Measurements from ENCODE around the gene CYB561D2.

The CYB561D2 gene

GRCh38 chr3:50341996-50342650, 8.5 kb upstream of the CYB561D2 start:
- Mint-ChIP-seq H3K36me3 (peaks cover 10 to 24% of the 10 kb centered on the region in 2 donors), H3K9me3 (no peaks in the 10 kb centered on the region), H3K4me1 (peaks cover 26 to 74% of the 10 kb centered on the region in 2 donors), H3K27me3 (no peaks in the 10 kb centered on the region), H3K4me3 (peak overlapping the region in 1 of 2 donors; percentile 90), H3K27ac (no peak overlapping the region)
- DNase-seq (no peak), ATAC-seq (replicated peaks) (no peak)

GRCh38 chr3:50342813-50343633, 7.6 kb upstream of the CYB561D2 start:
- Mint-ChIP-seq H3K27ac (no peak overlapping the region), H3K4me1 (peaks cover 31 to 81% of the 10 kb centered on the region in 2 donors), H3K9me3 (no peaks in the 10 kb centered on the region), H3K36me3 (peaks cover 9 to 25% of the 10 kb centered on the region in 2 donors), H3K27me3 (no peaks in the 10 kb centered on the region), H3K4me3 (no peak overlapping the region)
- DNase-seq (no peak), ATAC-seq (replicated peaks) (no peak)

- Mint-ChIP-seq H3K36me3 (peaks cover 10 to 19% of the 10 kb centered on the region in 2 donors), H3K27ac (no peak overlapping the region), H3K9me3 (no peaks in the 10 kb centered on the region), H3K4me1 (peaks cover 33 to 81% of the 10 kb centered on the region in 2 donors), H3K4me3 (peak overlapping the region; percentile 21 to 79), H3K27me3 (no peaks in the 10 kb centered on the region)
- ATAC-seq (replicated peaks): no peak
- no peak for DNase-seq
Measured at GRCh38 chr3:50345008-50345407, 5.7 kb upstream of the CYB561D2 start.

- ATAC-seq (replicated peaks): peak; percentile 25 to 34
- peak; percentile 63 for DNase-seq
- peak within 1 kb of the TSS; percentile 20 for H3K27ac Mint-ChIP-seq
- H3K9me3 Mint-ChIP-seq: no peaks in the 10 kb centered on the region
- peaks cover 10 to 25% of the 10 kb centered on the region in 2 donors for H3K36me3 Mint-ChIP-seq
- peaks cover 39 to 86% of the 10 kb centered on the region in 2 donors for H3K4me1 Mint-ChIP-seq
- no peaks in the 10 kb centered on the region for H3K27me3 Mint-ChIP-seq
- peak within 1 kb of the TSS; percentile 79 to 84 for H3K4me3 Mint-ChIP-seq
Measured at GRCh38 chr3:50345586-50346234, 5.0 kb upstream of the CYB561D2 start, which contains the start of gene ZMYND10. ZMYND10 (minus strand) TSS chr3:50345732; CDS start chr3:50345579, 153 bp downstream.

- Mint-ChIP-seq H3K4me3 (no peak overlapping the region), H3K9me3 (no peaks in the 10 kb centered on the region), H3K36me3 (peaks cover 12 to 28% of the 10 kb centered on the region in 2 donors), H3K27me3 (no peaks in the 10 kb centered on the region), H3K4me1 (peaks cover 43 to 83% of the 10 kb centered on the region in 2 donors), H3K27ac (no peak overlapping the region)
- peak; percentile 17 to 19 for ATAC-seq (replicated peaks)
- DNase-seq: peak; percentile 47
Measured at GRCh38 chr3:50347187-50347813, 3.4 kb upstream of the CYB561D2 start.

GRCh38 chr3:50350213-50350526, 492 bp upstream of the CYB561D2 start:
- peak overlapping the region; percentile 85 to 92 for H3K4me3 Mint-ChIP-seq
- ATAC-seq (replicated peaks): no peak

GRCh38 chr3:50351323-50351697, 648 bp downstream of the CYB561D2 start:
- DNase-seq (no peak), ATAC-seq (replicated peaks) (no peak)
- H3K27ac Mint-ChIP-seq: peak overlapping the region; percentile 99
- peak overlapping the region; percentile 85 to 92 for H3K4me3 Mint-ChIP-seq
- peaks cover 24 to 48% of the 10 kb centered on the region in 2 donors for H3K36me3 Mint-ChIP-seq
- H3K4me1 Mint-ChIP-seq: peaks cover 47 to 84% of the 10 kb centered on the region in 2 donors
- H3K9me3 Mint-ChIP-seq: no peaks in the 10 kb centered on the region
- no peaks in the 10 kb centered on the region for H3K27me3 Mint-ChIP-seq

More at GRCh38 chr3:50350213-50350526, 492 bp upstream of the CYB561D2 start:
- Mint-ChIP-seq H3K27me3 (no peaks in the 10 kb centered on the region), H3K27ac (peak overlapping the region; percentile 99), H3K4me1 (peaks cover 44 to 84% of the 10 kb centered on the region in 2 donors), H3K9me3 (no peaks in the 10 kb centered on the region), H3K36me3 (peaks cover 24 to 40% of the 10 kb centered on the region in 2 donors)
- DNase-seq: no peak

- Mint-ChIP-seq H3K9me3 (no peaks in the 10 kb centered on the region), H3K27me3 (no peaks in the 10 kb centered on the region), H3K36me3 (peaks cover 22 to 47% of the 10 kb centered on the region in 2 donors), H3K4me1 (peaks cover 55 to 87% of the 10 kb centered on the region in 2 donors), H3K27ac (peak overlapping the region; percentile 67), H3K4me3 (no peak overlapping the region)
- ATAC-seq (replicated peaks): no peak
- DNase-seq: no peak
Measured at GRCh38 chr3:50352781-50353180, 2.1 kb downstream of the CYB561D2 start.

DNA sequence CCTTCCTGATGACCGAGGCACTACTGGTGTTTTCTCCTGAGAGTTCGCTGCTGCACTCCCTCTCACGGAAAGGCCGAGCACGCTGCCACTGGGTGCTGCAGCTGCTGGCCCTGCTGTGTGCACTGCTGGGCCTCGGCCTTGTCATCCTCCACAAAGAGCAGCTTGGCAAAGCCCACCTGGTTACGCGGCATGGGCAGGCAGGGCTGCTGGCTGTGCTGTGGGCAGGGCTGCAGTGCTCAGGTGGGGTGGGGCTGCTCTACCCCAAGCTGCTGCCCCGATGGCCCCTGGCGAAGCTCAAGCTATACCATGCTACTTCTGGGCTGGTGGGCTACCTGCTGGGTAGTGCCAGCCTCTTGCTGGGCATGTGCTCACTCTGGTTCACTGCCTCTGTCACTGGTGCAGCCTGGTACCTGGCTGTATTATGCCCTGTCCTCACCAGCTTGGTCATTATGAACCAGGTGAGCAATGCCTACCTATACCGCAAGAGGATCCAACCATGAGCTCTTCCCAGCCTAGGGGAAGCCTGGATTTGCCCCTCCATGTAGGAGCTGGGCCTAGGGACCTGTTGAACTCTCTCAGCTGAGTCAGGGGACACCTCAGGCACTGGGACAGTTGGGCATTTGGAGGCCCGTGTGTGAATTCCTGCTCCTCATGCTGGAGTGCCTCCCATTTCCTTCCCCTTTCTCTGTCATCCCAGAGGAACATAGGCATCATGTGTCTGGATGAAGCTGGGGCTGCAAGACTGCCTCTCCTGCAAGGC, 2.8 kb downstream of the CYB561D2 start:
- Mint-ChIP-seq H3K4me1 (peaks cover 55 to 87% of the 10 kb centered on the region in 2 donors), H3K4me3 (peak overlapping the region in 1 of 2 donors; percentile 37), H3K36me3 (peaks cover 21 to 45% of the 10 kb centered on the region in 2 donors), H3K9me3 (no peaks in the 10 kb centered on the region), H3K27ac (peak overlapping the region; percentile 67), H3K27me3 (no peaks in the 10 kb centered on the region)
- ATAC-seq (replicated peaks): no peak
- DNase-seq: no peak

- Mint-ChIP-seq H3K9me3 (no peaks in the 10 kb centered on the region), H3K27me3 (no peaks in the 10 kb centered on the region), H3K4me1 (peaks cover 52 to 84% of the 10 kb centered on the region in 2 donors), H3K27ac (peak overlapping the region; percentile 42), H3K4me3 (no peak overlapping the region), H3K36me3 (peaks cover 23 to 46% of the 10 kb centered on the region in 2 donors)
- no peak for ATAC-seq (replicated peaks)
- no peak for DNase-seq
Measured at GRCh38 chr3:50354186-50354764, 3.6 kb downstream of the CYB561D2 start.

DNA sequence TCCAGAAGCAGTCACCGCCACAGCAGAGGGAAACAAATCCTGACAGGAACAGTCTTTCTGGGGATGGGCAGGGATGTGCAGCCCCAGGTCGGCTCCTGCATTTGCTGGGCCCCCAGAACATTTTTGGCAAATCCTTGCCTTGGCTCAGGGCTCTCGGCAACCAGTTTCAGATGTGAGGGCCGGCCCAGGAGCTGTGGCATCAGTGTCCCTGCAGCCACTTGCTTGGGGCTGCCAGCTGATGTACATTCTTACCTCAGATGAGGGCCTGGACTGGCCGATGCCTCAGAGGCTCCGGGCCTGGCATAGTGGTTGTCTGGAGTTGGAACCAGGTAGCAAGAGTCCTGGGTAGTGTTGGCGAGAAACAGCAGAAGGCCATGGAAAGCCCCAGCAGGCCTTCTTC, 4.2 kb downstream of the CYB561D2 start:
- ATAC-seq (replicated peaks): no peak
- Mint-ChIP-seq H3K27ac (no peak overlapping the region), H3K4me1 (peaks cover 55 to 83% of the 10 kb centered on the region in 2 donors), H3K4me3 (no peak overlapping the region), H3K36me3 (peaks cover 23 to 48% of the 10 kb centered on the region in 2 donors), H3K9me3 (no peaks in the 10 kb centered on the region), H3K27me3 (no peaks in the 10 kb centered on the region)
- no peak for DNase-seq

- DNase-seq (no peak), ATAC-seq (replicated peaks) (no peak)
- Mint-ChIP-seq H3K27me3 (no peaks in the 10 kb centered on the region), H3K36me3 (peaks cover 23 to 40% of the 10 kb centered on the region in 2 donors), H3K4me1 (peaks cover 48 to 80% of the 10 kb centered on the region in 2 donors), H3K27ac (peak overlapping the region; percentile 51), H3K4me3 (no peak overlapping the region), H3K9me3 (no peaks in the 10 kb centered on the region)
Measured at GRCh38 chr3:50355829-50356552, 5.3 kb downstream of the CYB561D2 start.

GRCh38 chr3:50356553-50356952, 5.9 kb downstream of the CYB561D2 start:
- H3K27ac Mint-ChIP-seq: no peak overlapping the region
- H3K4me3 Mint-ChIP-seq: peak overlapping the region; percentile 96 to 99
- peaks cover 42 to 74% of the 10 kb centered on the region in 2 donors for H3K4me1 Mint-ChIP-seq
- H3K9me3 Mint-ChIP-seq: no peaks in the 10 kb centered on the region
- peaks cover 21 to 37% of the 10 kb centered on the region in 2 donors for H3K36me3 Mint-ChIP-seq
- ATAC-seq (replicated peaks) (no peak), DNase-seq (no peak)
- H3K27me3 Mint-ChIP-seq: no peaks in the 10 kb centered on the region

Data from stimulated activated naive B cell treated with anti-CD40 and anti-IgM and Interleukin-4, amounts not matched to agents 10 μg/mL and 1 μg/mL and 100 μg/mL, for 72 hours (primary cell).